NCI-H1417 treated with DMSO at 0.1 percent for 48 hours (cell line): ENCODE data around the gene PSMD5.

Experiments
- DNase-seq: peaks from one replicate; lab custom pipeline; 2025; lab: John Stamatoyannopoulos, UW

PSMD5 gene

GRCh38 chr9:120855827-120856670 lies 13.3 kb upstream of the PSMD5 start:
- DNase-seq: no peak

DNA sequence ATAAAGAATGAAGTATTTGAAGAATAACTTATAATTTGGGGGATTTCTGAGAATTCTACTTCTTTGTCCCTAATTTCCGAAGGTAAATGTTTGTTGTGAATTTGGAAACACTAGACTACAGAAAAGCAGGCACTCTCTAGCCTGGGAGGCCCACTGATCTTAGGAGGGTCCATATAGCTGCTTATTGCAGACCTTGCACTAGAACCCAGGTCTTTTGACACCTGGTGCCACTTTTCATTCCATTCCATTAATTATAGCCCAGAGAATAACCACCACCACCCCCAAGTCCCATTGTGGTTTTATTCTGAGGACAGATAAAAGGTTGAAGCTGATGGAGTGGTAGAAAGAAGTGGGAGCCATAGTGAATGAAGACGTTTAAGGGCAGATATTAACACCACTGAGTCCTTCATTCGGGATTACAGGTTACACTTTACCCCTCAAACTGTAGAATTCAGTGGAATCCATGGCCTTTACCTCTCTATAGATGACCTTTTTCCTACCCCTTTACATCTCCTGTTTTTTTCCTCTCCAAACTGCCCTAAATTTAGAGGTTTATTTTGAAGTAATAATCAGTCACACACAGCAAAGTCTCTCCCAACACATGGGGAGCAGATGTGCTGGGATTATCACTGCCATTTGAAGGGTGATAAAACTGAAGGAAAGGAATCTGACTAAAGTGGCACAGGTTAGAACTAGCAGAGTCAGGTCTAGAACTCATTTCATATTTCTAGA lies 12.0 kb upstream of the PSMD5 start:
- no peak for DNase-seq

DNA sequence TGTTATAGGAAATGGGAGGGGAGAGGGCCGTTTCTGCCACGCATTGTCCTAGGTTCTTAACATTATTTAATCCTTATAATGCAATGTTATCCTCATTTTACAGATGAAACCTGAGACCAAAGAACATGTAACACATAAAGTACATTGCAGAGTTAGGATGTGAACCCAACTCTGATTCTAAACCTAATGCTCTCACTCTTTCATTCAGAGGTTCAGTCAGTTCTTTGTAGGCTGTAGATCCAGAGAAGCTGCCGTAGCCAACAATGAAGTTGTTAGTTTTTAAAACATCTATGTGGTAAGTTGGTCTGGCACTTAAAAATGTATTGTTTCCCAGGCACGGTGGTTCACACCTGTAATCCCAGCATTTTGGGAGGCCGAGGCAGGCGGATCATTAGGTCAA lies 10.5 kb upstream of the PSMD5 start:
- no peak for DNase-seq

DNA sequence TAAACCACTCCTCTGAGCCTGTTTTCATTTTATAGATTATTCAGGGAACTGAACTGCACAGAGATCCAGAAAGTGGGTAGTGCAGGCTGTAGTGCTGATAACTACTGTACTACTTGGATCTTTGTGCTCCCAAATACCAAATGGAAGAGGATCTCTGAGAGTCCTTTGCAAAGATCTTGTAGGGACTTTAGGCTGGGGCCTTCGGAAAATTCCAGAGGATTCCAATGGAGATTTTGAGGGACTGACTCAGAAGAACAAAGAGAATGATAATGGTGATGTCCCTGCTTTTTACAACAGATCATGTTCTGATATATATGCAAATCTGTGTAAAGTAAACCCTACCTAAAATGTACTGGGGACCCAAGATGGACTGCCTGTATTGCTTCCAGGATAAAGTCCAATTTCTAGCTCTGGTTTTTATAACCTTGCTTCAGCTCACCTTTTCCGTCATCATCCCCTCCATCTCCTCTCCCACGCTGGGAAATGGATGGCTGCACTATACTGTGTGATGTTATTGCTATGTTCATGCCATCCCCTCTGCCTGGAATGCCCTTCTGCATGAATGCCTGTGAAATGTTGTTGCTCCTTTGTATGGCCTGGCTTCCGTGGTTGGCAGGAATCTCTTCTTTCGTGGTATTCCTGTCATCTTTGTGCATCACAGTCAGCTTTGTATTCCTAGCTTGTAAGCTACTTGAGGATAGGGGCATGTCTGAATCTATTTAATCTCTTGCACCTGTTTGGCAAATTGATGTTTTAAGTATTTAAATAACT lies 9.7 kb upstream of the PSMD5 start:
- no peak for DNase-seq

DNA sequence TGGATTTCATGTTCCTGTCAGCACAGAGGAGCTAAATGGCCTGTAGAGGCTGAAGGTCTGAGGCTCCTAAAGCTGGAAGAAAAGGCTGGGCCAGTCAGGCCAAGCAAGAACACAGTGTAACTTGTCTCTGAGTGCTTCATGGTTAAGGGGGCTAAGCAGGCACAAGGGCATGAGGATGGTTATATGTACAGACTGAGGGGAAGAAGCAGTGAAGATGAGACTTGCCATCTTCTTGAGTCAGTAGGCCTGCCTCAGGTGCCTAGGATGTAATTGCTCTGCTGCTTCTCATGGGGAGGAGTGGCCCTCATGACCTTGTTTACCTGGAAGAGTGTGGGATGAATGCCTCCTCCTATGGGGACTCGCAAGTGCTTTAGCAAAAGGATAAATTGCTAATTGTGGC lies 8.7 kb upstream of the PSMD5 start:
- no peak for DNase-seq

GRCh38 chr9:120850315-120850714 lies 7.6 kb upstream of the PSMD5 start:
- DNase-seq: no peak

- no peak for DNase-seq
Observed at GRCh38 chr9:120846906-120847305, 4.2 kb upstream of the PSMD5 start.

GRCh38 chr9:120846251-120846889 lies 3.6 kb upstream of the PSMD5 start:
- no peak for DNase-seq

GRCh38 chr9:120845255-120845654 lies 2.5 kb upstream of the PSMD5 start:
- no peak for DNase-seq

DNA sequence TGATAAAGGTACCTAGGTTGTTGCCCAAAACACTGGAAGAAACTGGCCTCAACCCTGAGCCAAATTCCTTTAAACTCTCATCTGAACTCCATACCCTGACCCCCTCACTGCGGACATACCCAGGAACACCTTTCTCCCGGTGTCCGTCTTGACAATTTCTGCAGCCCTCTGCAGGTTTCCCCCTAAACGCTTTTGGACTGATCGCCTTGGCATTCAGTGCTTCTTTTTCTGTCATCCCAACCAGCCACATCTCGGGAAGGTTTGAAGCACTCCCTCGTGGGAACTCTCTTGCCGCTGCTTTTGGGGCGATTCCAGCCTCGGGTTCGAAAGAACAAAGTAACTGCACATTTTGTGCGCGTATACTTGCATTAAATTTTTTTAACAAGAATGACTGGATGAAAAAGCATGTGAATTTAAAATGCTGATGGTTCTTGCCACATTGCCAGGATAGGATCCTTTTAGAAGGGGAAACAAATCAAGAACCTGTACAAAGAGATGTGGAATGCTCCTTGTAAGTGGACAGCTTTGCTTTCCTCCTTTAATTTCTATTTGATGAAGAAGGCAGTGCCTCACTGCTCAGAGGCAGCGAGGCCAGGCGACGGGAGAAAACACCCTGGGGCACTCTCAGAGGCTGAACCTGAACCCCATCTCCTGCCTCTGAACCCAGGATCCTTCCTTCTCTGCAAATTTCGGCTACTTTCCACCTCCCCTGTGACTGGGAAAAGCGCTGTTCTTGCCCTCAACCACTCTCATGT lies 615 bp downstream of the PSMD5 start:
- DNase-seq: no peak

DNA sequence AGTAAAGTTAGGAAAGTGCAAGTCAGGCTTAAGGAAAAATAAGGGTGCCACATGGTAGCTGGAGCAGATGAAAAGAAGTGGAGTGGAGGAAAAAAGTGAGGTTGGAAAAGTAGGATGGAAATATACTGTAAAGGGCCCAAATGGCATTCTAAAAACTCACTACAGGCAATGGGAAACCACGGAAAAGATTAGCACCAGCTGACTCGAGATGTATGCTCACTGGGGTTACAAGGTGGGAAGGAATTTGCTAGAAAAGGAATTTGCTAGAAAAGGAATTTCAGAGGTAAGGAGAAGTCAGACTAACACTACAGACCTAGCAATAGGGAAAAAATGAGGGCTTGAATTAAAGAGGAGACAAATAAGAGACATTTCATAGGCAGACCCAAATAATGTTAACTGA lies 3.6 kb downstream of the PSMD5 start:
- DNase-seq: no peak

- DNase-seq: no peak
Observed at GRCh38 chr9:120837921-120838320, 4.8 kb downstream of the PSMD5 start.

GRCh38 chr9:120833325-120833724 lies 9.4 kb downstream of the PSMD5 start:
- DNase-seq: no peak

- no peak for DNase-seq
Observed at GRCh38 chr9:120832807-120833206, 9.9 kb downstream of the PSMD5 start.

GRCh38 chr9:120830865-120831264 lies 11.9 kb downstream of the PSMD5 start:
- DNase-seq: no peak

GRCh38 chr9:120830151-120830550 lies 12.6 kb downstream of the PSMD5 start:
- no peak for DNase-seq

DNA sequence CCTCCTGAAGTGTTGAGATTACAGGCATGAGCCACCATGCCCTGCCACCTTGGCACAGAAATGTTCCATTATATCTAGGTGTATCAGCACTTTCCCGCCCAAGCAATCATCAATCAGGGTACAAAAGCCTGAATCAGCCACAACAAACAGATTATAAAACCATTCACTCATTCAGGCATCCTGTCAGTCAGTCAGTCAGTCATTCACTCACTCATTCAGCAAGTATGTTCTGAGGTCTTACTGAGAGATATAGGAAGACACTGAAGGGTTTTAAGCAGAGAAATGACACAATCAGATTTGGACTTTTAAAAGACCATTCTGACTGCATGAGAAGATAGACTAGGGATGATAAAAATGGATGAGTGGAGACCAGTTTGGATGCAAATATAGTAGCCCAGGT lies 13.1 kb downstream of the PSMD5 start:
- DNase-seq: no peak

GRCh38 chr9:120820095-120820494 lies 22.6 kb downstream of the PSMD5 start:
- peak; percentile 46 for DNase-seq

DNA sequence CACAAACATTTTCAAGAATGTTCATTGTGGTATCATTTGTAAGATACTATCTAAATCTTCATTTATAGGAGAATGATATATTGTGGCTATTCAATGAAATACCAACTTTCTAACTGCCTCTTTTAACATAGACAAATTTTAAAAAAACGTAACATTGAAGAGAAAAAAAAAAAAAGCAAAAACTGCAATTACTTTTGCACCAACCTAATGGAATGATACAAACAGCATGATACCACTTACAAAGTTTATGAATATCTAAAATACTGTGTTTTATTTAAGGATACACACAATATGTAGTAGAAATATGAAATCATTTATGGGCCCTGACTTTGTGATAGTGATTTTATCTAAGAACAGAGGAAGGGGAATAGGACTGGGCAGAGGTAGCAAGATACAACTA lies 24.1 kb downstream of the PSMD5 start:
- DNase-seq: no peak

DNA sequence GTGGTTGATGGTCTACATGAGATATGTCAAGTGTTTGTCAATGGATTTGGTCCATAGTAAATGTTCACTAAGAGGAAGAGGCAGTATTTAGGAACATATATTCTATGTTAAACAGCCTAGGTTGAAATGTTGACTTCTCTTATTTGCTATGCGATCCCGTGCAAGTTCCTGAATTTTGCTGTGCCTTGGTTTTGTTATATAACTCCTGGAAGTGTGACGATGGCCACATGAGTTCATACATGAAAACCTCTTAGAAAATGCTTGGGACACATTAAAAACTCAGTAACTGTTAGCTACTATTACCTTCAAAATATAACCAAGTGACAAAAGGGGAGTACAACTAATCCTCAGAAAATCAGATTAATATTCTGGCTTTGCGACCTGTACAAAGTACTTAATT lies 27.6 kb downstream of the PSMD5 start:
- no peak for DNase-seq

GRCh38 chr9:120808931-120809330 lies 33.8 kb downstream of the PSMD5 start:
- no peak for DNase-seq
